SHP77 treated with DMSO at 0.1 percent for 48 hours (cell line): Measurements from ENCODE around the gene PGM5.

Experiments used
- DNase-seq: peaks from one replicate; lab custom pipeline; 2025; lab: John Stamatoyannopoulos, UW

Gene PGM5

DNA sequence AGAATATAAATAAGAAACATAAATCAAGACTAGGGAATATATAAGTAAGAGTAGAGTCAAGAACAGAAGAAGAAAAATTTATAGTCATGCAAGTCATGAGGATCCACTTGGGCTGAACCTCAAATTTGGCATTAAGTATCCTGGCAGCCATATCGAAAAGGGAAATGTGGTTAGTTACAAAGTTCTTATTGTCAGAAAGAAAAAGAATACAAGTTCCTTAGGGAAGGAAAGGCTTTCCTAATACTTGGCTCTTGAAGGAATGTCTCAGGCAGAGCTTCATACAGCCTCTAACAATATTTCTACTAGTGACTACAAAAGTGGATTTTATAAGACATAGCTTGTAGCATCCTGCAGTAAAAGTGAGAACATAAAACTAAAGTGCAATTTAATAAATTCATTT is 138.8 kb downstream of the PGM5 start:
- no peak for DNase-seq

DNA sequence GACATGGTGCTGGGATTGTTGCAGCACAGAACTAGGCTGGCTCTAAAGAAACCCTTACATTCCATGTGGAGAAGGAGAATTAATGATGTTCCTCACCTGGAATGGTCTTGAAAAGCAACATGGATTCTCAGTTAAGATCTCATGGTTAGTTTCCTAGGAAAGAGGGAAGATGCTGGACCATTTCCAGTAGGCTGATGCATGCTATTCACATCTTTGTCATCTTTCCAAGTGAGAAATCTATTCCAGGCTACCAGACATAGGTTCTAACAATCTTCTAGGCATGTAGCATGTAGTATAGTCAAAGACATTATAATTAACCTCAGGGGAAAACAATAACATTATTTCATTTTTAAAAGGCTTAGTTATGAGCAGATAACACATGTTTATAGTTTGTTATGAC is 139.9 kb downstream of the PGM5 start:
- DNase-seq: no peak

DNA sequence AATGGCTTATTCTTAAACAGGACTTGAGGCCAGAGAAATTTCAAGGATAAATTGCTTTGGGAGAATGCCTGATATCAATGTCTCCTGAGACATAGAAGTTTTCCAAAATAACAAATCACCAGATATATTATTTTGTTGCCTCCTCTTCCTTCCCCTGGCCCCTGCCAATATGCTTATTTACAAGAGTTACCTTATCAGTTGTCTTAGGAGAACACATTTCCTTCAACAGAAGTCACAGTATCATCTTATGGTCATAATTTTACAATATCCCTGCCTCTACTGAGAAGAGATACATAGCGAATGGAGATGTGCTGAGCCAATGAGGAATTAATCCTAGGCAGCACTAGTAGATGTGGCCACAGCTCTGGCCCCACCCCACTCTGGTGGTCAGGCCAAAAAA is 141.2 kb downstream of the PGM5 start:
- no peak for DNase-seq

DNA sequence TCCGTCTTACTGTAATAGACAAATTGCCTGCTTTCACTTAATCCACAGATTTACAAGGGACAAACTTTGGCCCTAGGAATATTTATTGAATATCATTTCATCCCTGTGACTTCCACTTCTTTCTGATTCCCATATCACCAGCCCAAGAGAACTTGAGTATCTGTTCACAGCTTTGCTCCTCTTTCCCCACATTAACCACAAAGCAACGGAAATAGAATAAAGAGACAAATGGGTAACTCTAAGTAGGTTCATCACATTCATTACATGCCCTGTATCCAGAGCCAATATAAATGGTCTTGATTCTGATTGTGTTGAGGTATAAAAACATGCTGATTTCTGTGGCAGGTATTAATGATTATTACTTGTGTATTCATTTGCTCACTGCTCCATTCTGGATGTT is 142.4 kb downstream of the PGM5 start:
- DNase-seq: no peak

DNA sequence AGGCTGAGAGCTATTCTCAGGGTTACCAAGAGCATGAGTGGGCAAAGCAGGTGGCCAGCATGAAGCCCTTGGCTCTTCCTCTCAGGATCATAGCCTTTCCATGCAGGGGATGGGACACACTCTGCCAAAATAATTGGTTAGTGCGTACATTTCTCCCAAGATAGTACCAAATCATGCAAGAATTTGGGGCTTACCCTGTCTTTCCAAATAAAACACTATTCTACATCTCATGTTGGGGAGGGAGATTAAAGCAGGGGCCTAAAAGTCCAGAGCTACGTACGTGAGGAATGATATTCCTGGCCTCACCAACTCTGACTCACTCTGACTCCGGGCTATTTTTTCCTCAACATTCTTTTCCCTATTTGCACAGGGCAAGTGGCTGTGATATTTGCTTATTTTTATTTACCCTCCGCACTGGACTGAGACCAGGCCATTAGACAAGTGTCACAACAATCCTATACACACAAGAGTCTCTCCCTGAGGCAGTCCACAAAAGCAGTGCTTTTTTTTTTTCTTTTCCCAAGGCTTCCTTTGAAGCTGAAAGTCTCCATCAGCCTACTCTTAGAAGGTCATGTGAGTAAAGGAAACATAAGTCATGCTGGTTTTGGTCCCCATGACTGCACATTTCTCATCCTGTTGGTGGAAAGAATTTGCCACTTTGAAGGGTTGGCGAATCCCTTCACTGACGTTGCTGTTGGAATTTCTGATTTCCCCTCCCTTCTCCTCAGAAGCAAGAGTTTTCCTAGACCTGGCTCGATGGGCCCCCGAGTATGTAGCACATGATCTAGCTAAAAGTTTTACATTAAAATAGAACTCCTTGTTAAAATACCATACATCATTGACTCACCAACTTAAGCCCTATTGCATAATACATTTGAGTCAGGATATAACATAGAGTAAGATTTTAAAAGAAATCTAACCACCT is 144.3 kb downstream of the PGM5 start:
- no peak for DNase-seq

DNA sequence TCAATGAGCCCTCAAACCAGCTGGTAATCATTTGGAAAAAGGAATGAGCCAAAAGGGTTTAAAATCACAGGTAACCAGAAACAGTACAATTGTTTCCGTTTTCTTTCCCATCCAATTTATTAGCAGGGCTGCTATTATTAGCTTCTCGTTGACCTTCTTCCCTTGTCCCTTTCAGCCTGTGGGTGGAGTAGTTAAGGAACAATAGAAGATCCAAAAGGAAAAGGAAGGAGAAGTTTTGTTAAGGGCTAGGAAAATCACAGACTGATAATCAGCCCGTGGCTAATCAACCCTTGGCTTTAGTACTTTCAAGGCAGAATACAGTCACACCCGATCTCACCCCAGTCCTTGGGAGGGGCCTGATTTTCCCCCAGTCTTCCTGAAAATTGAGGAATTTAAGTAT is 145.9 kb downstream of the PGM5 start:
- DNase-seq: no peak

DNA sequence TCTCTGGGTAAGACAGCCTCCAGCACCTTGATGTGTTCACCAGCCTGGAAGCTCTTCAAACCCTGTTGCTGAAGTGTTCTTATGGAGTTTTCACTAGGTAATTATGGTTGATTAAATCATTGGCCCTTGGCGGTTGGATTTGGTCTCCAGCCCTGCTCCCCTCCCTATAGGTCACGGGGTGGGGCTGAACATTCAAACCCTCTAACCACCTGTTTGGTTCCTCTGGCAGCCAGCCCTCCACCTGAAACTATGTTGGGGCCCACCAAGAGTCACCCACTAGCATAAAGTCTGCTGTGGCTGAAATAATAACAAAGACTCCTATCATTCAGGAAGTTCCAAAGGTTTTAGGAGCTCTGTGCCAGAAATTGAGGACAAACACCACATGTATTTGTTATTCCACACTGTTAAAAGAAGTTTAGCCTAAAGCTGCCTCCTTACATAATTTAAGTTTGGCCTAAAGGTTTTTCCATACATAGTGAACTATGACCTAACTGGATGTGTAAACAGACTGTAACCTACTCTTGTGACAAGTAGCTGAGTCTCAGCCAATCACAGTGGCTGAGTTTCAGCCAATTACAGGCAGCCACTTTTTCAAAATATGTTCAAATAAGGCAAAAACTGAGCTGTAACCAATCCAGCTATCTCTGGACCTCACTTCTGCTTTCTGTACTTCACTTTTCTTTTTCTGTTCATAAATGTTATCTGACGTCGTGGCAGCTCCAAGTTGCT is 149.4 kb downstream of the PGM5 start:
- no peak for DNase-seq

DNA sequence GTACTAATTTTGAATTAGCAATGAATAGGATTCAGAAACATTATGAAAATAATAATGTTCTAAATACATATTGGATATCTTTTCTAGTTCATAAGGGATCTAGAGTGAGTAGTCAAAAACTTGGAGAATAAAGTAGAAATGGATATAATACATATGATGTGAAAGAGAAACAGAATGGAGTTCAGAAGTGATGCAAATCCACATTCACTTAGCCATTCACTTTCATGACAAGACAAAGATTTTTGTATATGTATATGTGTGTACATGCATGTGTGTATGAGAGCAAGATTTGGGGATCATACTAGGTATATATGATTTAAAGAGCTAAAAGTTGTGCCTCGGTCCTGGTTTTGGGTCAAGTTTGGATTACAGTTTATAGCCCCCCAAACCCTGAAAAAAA is 150.1 kb downstream of the PGM5 start:
- no peak for DNase-seq

DNA sequence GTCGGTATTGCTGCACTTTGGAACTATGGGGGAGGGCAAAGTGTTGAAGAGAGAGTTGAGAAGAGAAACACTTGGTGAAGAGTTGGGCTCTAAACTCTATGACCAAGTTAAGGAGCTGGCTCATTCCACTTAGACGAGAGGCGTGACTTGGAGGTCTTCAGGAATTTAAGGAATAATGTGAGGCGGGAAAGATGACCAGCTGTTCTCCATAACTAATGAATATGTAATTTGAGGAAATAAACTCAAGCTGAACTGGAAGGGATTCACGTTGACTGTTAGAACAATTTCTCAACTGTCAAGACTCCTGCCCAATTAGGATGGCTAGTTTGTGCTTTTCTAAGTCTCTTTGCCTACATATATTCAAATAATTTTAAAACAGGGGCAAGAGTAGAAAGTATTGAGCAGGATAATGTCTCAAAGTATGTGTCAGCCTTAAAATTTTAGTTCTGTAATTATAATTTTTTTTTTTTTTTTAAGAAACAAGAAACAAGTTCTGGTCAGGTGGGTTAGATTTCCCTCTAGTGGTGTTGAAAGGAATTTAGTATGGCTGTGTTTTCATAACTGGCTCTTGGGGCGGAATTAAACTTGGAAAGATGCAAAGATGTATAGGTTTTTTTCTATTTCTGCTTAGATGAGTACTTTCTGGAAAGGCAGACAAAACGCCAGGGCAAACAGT is 150.9 kb downstream of the PGM5 start:
- DNase-seq: no peak

DNA sequence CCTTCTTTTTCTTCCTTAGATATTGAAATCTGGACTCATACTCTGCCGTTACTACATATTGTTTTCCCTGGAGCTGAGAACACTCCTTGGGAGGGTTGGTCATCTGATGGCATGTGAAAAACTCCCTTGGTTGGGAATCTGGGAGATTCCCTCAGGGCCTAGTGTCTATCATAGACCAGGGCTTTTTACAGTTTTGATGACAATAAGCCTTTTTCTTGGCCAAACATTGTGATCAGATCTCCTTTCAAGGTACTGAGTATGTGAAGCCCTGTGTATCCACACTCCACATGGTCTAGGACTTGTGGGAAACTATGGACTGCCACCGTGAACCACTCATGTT is 151.4 kb downstream of the PGM5 start:
- DNase-seq: no peak

DNA sequence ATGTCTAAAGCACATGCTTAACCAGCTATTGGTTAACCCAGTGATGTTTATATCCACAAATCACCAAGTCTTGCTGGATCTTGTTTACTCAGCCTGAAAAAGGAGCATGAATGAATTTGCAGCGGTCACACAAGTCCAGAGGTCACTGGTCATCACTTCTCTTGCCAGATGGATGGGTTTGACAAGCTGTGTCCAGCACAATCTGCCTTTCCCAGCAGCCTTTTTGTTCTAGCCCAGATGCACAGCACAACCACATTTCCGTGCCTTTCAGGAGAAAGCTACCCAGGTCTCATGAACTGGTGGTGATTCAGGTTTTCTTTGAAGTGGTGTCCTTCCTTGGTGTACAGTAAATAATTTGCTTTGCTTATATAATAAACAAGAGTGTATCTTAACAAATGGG is 152.1 kb downstream of the PGM5 start:
- DNase-seq: no peak

DNA sequence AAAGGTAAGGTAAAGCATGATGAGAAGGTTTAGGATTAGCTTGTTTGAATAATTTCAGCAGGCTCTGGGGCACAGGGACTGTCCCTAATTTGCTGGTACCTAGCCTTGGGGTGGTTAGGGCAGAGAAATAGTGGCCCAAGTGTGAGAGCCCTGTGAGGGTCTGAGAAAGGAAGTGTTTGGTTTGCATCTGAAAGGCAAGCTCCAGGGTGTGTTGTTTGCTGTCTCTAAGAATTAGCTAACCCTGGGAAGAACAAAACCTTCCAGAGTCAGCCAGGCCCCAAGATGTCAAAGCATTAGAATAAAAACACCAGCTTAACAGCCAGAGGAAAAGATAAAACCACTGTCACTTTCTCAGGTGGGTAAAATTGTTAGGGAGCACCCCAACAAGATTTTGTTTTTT is 153.3 kb downstream of the PGM5 start:
- DNase-seq: no peak

DNA sequence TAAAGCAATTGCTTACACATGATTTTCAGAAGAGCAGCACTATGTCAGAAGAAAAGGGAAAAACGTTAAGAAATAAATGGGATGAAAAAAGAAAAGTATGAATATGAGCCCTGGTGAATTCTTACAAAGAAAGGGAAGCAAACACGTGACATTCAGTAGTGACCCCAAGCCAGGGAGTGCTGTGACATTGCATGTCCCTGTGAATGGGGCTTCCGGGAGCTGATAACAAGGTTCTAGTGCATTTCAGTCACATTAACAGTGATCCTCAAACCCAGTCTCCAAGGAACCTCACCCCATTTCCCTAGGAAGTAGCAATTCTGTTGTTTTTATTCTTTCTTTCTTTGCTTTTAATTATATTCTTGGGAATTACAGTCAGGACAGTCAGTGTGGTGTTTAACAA is 157.0 kb downstream of the PGM5 start:
- no peak for DNase-seq

DNA sequence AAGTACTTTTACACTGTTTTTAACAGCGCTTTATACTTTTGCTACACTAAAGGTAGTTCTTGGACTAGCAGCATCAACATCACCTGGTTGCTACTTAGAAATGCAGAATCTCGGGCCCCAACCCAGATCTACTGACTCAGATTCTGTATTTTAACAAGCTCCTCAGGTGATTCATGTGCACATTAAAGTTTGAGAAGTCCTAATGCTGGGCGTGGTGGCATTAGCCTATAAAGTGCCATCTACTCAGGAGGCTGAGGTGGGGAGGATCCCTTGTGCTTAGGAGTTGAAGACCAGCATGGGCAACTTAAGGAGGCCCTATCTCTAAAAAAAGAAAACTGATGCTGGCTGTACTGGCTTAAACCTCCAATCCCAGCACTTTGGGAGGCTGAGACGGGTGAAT is 157.6 kb downstream of the PGM5 start:
- DNase-seq: no peak

DNA sequence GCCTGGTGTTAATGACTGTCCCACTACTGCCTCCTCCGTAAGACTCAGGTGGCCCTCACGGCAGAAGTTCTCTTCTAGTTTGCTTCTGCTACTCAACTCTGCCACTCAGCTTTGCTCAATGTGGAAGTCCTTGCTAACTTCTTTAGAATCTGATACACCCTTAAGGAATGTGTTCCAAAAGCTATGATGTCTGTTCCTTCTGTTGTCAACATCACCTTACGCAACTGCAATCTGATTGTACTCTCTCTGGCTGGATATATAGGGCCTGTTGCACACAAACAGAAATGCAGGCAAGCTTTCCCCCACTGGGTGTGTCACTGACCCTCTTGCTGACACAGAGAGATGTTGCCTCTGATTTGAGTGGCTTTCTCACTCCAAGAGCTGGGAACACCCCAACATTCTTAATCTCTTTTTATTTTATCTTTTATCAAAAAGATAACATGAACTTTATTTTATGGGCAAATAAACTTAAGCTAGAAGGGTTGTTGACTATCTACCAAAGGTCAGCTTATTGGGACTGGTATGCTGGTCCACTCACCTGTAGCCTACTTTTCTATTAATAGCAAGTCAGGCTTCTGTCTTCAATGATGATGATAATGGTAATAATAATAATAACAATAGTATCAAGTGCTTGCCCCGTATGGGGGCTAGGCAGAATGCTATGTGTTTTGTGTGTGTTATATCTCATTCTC is 159.1 kb downstream of the PGM5 start:
- no peak for DNase-seq

DNA sequence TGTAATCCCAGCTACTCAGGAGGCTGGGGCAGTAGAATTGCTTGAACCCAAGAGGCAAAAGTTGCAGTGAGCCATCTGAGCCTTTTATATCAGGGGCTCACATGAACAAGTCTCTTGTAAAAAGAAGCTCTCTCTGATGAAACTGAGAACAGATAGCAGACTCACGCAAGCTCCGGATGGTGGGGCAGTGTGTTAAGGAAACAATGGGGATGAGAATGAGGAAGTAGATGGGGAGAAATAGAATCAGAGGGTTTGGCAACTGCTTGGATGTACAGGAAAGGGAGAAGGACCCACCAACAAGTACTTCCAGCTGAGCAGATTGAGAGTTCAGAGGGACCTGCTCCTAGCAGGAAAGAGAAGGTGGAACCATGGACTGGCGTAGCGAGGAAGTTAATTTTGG is 165.7 kb downstream of the PGM5 start:
- no peak for DNase-seq

DNA sequence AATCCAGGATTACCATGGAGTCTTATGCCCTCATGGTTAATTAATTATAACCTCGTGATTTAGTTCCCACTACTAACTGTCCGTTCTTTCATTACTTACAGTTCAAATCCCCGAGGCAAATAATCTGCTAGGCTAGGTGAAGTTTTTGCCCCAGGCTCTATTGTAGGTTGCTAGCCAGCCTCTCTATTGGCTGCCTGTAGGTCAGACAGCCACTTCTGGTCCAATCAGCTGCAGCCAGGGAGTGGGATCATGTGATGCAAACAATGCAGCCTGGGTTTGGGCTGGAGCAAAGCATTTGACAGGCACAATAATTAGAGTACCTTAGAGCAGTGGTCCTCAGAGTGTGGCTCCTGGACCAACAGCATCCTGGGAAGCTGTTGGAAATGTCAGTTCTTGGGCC is 166.5 kb downstream of the PGM5 start:
- no peak for DNase-seq

DNA sequence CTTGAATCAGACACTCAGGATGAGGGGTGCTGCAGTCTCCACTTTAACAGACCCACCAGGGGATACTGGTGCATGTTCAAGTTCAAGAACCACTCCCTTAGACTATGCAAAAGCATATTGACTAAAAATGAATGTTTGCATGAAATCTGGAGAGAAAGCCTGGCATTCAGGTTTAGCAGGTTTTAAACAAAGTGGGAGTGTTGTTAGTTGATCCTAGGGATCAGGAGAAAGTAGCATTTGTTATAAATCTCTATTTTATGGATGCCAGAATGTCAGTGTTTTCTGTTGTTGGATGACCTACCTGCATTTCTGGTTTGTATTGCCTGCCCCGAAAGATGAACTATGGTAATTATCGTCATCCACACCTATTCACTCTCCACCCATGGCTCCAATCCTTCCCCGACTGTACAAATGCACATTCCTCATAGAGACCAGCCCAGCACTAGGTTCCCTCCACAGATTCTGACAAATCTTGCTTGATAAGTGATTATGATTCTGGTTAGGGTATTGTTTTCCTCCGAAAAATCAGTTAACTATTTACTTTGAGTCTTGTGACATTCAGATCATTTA is 167.0 kb downstream of the PGM5 start:
- no peak for DNase-seq

DNA sequence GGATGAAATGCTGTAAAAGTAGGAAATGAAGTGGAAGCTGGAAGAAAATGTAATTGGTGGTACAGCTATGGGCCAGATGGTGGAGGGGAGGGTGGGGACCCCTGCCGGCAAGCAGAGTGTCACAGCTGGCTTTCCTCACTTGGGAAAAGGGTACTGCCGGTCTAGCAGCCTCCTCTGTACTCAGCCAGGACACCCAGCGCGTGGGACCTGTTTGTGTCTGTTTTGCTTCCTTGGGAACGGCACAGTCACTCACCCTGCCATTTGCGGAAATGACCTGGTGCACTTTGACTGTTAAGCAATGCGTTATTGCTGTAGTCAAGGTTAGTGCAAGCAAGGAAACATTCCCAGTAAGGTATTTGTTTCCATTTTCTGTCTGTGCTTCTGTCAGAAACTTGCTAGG is 174.2 kb downstream of the PGM5 start:
- DNase-seq: no peak

DNA sequence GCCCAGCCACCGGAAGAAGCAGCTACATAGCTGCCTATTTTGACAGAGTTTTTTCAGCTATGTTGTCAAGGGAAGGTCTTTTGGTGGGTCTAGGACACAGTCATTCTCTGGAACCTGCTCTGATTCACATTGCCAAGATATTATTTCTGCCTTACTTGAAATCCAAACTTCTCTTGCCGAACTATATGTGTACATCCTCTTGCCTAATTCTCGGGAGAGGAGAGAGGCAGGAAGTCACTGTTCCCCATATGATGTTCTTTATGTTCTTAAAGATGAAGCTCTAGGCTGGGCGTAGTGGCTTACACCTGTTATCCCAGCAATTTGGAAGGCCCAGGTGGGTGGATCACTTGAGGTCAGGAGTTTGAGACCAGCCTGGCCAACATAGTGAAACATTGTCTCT is 175.7 kb downstream of the PGM5 start:
- DNase-seq: no peak

DNA sequence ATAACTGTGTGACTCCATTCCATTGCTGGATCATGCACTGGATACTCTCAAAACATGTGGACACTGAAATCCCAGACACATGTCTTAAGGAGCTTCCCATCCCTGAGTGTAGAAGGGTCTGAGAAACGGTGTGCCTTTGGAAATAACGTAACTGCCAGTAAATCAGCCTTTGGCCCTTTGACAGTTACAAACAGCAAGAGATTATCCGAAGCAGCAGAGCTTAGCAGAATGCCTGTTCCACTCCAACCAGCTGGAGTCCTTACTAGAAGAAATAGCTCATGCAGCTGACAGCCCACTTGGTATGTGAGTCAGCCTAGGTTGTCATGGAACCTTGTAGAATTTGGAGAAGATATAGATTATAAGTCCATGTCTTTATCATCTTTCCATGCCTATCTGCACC is 177.3 kb downstream of the PGM5 start:
- no peak for DNase-seq
